GM18868 (cell line): ENCODE results near the gene PPIC.
A peak's percentile ranks its signal among the peaks of the same experiment; 100 is the strongest.

Source experiments
- ATAC-seq: cut with Tn5 transposase; IDR thresholded peaks from one replicate; pipeline ENCODE4 v1.9.1; 2021; ENCODE audit warnings: mild to moderate bottlenecking, moderate library complexity; ENCODE audit not compliant: unreplicated experiment

The PPIC gene

DNA sequence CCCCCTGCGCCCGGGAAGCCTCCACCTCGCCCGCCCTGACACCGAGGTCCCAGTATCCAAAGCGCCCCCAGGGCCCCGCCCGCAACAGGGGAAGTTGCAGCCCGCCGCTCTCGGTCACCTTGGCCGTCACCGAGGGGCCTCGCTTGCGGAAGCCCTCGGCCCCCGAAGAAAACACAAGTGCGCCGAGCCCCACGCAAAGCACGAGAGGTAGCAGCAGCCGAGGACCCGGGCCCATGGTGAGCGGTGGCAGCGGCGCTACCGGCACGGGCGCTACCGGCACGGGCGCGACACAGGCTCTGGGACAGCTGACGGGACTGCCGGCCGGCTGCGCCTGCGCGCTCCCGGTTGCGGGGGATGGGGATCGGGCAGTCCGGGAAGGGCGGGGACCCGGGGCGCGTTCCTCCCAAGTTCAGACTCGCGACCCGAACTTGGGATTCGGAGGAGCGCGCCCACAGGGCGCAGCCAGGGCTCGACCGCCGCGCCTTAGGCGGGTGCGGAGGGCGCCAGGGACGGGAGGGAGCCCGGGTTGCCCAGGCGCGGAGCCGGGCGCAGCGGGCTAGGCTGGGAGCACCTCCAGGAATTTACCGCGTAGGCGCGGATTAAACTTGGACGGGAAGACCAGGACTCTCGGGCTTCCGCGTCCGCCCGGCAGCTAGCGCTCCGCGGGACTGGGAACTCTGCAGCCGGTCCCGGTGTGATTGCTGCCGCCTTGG is at the start of gene PPIC:
Gene PPIC (minus strand): TSS at position 335 of the 713 bp plus-strand sequence. CDS start 100 bp downstream, at position 235.
- peak; percentile 57 for ATAC-seq

DNA sequence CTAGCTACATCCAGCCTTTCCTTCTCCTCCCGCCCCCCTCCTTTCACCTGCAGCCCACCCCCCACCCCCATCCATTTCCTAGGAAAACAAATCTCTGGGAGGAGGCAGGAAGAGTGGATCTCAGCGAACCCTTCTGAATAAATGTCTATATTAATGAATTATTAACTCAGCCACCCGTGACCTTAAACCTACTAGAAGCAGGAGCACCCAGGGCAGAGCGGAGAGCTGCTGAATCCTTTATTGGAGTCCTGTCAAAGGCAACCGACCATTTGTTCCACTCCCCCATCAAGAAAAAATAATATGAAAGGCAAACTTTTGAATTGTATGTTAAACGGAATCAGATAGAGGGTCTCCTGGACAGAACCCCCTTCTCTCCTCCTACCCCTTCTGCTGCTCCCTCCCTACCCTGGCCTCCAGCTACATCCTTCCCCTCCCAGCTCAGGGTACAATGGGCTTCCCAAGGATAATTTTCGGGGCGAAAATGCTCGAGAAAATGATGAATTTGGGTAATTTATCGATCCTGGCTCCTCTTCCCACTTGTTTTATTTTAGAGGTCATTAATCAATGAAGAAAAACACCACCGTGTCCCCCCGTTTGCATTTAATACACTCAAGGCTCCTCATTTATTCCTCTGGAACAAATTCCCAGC is 49.2 kb upstream of the PPIC start:
- no peak for ATAC-seq

DNA sequence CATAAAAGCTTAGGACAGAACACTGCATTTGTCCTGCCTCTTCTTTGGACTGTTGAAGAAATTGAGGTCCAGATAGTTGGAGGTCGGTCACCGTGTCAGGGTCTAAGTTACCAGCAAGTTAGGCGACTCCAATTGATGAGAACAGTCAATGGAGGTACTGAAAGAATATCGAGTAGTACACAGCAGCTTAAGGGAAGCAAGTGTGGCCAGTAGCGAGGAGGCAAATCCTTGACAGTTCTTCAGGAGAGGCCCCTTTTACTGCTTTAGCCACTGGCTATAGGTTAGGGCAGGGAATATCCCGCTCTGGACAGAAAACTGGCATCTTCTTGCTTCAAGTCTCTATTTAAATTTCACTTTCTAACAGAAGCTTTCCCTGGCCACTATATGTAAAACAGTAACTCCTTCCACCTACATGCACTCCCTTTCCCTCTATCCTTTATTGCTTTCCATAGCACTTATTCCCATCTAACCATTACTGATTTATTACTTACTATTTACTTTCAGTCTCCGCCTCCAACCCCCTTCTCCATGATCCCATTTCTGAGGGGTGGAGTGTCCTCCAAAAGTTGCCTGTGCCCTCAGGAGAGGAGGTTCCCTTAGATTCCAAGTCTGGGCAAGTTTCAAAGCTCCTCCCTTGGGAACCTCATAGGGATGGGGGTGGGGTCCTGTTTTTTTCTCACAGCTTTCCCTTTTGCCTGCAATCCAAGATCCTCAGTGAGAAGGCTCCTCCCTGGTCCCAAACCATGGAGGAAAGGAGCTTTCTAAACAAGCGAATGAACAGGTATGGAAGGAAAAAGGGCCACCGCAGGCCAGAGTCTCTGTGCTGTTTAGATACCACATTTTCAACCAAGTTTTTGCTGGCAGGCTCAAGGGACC is 48.4 kb upstream of the PPIC start:
- ATAC-seq, result no peak

DNA sequence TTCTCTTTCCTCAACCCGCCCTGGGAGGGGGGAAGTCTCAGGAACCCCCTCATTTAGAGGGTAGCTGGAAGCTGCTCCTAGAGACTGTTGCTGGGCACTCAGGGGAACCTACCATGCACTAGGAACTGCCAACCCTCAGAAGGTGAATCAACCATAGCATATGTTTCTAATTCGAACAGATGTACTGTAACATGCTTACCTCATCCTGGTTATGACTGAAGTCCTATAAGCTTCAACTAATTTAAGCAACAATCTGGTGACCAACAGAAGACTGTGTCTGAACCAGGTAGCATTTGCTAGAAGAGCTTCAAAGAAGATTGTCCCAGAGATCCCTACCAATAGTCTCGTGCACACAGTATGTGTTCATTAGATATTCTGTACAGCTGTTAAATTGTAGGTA is 46.8 kb upstream of the PPIC start:
- ATAC-seq, result no peak

DNA sequence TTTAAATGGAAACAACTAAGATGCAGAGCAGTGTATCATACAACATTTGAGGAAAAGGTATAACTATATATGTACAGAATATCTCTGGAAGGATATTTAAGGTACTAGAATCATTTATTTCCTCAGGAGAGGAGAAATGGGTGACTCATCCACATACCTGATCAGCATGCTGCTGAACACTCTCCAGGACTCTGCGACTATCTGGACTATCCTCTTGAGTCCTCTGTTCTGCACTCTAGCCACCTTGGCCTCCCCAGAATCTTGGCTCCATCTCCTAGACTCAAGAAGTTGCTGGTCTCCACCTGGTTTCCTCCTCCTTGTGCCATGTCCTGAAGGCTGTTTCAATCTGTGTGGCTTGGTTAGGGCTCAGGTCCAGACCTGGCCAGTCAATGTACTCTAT is 43.7 kb upstream of the PPIC start:
- ATAC-seq, result no peak

DNA sequence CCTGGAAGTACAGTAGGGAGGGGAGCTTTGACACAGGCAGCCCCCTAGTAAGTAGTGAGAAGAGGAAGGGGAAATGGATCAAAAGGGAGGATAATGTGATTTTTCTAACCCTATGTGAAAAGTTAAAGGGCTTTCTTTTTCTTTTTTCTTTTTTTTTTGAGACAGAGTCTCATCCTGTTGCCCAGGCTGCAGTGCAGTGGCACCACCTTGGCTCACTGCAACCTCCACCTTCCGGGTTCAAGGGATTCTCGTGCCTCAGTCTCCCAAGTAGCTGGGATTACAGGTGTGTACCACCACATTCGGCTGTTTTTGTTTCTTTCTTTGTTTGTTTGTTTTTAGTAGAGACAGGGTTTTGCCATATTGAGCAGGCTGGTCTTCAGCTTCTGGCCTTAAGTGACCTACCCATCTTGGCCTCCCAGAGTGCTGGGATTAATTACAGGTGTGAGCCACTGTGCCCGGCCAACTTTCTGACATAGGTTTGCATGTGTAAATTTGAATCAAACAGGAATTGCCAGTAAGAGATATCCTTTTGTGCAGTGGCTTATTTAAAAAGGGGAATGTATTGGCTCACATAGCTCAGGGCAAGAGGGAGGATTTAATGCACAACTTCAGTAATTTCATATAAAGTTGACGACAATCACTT is 39.1 kb upstream of the PPIC start:
- no peak for ATAC-seq

DNA sequence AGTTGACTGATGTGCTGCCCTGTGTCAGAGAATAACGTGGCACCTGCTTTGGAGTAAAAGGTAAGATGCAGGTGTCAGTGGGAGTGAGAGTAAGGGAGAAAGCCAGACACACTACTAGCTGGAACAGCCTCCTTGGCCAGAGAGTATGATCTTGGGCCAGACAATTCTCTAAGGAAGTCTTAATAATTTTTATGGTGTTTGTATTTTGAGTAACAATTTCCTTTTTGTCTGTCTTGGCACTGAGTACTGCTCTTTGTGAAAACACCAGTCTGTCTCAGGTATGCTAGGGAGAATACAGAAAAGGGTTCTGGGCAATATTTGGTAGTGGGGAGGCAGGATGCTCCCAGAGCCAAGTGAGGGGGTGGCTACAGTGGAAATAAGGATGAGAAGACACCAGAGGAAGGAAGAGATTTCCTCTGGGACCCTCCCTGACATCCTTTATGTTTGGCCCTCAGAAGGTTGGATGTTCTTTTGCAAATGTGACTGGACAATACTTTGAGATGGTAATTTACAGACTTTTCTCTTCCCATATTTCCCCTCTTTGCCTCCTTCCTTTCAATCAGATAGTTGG is 31.9 kb upstream of the PPIC start:
- ATAC-seq, result no peak

DNA sequence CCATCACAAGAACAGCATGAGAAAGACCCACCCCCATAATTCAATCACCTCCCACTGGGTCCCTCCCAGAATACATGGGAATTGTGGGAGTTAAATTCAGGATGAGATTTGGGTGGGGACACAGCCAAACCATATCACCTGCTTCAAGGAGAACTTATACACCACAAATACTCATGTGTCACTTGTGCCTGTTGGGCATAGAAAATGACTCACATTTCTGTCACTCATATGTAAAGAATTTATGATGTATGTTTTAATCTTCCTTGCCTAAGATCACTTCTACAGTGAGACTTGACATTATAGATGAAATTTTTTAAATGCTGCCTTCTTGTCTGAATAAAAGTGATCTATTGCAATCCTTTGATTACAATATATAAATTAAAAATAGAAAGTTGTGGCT is 29.5 kb upstream of the PPIC start:
- ATAC-seq, result no peak

DNA sequence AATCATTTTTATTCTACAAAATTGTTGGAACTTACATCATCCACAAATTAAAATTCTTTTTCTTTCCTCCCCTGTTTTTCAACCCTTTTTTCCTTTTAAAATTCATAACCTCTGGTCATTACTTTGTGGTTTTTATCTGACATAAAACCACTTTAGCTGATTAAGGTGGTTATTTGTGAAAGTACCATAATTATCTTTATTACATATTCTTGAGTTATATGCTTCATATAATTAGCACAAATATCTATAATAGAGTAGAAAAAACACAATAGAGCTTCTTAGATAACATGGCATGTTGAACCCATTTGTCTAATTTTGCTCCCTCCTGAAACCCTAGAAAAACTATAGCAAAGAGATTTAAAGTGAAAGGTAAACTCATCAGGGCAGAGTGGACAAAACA is 22.9 kb upstream of the PPIC start:
- no peak for ATAC-seq

DNA sequence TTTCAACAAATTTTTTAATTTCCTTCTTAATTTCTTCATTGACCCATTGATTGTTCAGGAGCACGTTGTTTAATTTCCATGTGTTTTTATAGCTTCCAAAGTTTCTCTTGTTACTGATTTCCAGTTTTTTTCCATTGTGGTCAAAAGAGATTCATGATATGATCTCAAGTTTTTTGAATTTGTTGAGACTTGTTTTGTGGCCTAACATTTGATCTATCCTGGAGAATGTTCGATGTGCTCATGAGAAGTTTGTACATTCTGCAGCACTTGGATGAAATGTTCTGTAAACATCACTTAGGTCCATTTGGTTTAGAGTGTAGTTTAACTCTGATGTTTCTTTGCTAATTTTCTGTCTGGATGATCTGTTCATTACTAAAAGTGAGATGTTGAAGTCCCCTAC is 14.7 kb upstream of the PPIC start:
- no peak for ATAC-seq

DNA sequence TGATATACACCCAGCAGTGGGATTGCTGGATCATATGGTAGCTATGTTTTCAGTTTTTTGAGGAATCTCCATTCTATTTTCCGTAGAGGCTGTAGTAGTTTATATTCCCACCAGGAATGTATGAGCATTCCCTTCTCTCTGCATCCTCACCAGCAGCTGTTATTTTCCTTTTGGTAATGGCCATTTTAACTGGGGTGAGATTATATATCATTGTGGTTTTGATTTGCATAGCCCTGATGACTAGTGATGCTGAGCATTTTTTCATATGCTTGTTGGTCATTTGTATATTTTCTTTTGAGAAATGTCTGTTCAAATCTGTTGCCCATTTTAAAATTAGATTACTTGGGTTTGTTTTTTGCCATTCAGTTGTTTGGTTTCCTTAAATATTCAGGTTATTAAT is 11.2 kb upstream of the PPIC start:
- ATAC-seq, result no peak

DNA sequence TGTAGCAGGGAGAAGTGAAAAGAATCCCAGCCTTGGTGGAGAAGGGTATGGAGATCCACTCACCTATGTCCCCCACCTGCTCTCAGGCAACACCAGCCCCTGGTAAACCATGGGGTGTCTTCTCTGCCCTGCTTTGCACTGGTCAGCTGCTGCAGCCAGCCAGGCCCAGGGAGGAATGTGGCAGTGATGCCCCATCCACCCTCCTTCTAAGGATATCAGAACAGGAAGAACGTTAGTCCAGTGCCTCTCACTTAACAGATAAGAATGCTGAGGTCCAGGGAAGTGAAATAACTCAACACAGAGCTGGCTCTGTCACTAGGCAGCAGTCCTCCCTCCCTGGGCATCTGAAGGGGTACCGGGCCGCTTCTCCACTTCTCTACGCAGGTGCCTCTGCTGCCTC is 9.7 kb upstream of the PPIC start:
- no peak for ATAC-seq

DNA sequence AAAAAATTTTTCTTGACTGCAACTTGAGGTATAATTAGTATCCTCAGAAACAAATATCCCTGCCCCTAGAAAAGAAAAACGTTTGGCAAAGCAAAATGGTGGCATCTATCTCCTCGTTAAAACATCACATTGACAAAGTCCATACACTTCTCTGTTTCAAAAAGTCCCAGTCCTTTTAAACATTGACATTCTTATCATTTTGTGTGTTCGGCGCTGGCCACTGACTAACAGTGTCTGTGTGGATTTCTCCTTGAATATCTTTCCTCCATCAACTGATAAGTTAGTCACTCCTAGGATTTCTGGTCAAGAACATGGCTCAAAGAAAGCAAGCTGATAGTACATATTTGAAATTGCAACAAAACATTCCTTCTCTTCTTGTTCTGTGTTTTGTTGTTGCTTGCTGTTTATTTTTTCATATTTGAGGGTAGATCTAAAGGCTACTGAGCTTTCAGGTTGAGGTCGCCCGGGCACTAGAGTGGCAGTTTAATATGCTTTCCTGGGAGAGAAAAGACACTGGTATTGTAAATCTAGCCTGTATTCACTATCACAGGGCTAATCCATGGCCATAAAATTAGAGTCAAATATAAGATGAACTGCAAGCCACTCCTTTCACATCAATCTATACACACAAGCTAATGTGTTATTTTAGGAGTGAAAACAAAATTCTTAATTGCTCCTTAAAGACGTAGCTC is 8.5 kb upstream of the PPIC start:
- ATAC-seq, result no peak

DNA sequence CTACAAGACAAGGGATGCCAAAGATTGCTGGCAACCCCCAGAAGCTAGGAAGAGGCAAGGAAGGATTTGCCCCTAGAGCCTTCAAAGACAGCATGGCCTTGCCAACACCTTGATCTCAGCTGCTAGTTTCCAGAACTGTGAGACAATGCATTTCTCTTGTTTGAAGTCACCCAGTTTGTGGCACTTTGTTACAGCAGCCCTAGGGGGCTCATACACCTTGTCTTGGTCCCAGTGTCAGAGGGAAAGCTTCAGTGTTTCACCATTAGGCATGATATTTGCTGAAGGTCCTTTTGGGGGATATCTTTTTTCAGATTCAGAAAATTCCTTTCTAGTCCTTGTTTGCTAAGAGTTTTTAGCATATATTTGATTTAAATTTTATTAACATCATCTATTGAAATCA is 3.1 kb upstream of the PPIC start:
- no peak for ATAC-seq

DNA sequence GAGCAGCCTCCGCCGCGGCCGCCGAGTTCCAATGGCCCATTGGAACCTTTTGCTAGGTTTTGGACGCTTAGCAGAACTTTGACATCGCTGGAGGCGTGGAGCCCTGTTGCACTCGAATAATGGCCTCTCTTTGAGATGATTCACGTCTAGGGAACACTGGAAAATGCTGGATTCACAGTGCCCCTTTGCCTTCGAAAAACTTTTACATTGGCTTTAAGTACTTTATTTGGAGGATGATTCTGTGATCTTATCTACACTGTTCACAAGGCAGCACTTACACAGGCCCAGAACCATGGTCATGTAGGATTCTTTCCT is 536 bp upstream of the PPIC start:
- peak; percentile 15 for ATAC-seq

DNA sequence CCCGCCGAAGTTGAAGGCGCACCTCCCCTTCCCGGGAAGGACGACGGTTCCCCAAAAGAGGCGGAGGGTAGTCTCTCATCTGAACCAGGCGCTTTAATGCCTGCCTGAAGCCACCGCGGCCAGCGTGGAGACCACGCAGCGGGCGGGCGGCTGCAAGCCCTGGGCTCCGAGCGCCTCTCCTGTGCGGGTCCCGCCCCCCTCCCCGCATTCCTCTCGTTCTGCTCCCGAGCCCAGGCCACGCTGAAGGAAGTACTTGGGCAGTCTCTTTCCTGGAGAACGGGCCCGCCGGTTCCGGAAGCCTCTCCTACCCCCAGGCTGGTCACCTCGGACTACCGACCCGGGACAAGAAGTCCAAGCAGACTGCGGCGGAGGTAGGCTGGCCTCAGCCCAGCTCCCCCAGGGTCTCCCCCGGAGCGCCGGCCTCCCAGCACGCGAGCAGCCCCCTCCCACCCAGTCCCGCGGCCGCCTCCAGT is 571 bp downstream of the PPIC start:
- ATAC-seq, result peak; percentile 18

DNA sequence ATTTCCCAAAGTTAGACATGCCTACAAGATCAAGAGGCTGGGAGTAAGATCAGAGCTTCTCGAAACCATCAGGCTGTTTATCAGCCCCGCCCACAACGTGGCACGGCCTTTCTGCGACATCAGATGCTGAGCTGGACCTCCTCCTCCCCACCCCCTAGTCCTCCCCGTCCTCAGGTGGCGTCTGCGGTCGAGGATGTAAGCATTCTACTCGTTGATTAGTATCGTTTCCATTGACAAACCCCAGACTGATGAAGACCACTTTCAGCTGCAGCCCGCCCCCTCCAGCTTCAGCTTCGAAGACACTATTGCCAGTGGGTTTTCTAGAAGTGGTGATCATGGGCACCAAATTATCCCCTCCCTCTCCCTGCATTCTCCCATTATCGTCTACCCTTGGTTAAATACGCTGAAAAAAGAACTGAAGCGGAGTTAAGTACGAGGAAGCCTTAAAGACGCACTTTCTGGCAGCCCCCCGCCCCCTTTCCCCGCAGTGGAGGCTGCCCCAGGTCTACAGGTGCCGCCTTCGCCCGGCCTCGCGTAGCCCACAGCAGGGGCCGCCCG is 1.1 kb downstream of the PPIC start:
- ATAC-seq, result no peak

DNA sequence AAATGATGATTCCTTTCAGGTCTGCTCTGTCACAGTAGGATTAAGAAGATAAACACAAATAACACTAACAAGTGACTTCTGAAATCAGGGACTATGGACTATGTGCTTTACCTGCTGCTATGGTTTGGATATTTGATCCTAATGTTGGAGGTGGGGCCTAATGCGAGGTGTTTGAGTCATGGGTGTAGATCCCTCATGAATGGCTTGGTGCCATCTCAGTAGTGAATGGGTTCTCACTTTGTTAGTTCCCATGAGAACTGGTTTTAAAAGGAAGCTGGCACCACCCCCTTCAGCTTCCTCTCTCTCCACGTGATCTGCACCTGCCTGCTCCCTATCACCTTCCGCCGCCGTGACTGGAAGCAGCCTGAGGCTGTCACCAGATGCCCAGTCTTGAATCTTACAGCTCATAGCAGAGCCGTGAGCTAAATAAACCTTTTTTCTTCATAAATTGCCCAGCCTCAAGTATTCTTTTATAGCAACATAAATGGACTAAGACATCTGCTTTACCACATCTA is 3.3 kb downstream of the PPIC start:
- no peak for ATAC-seq

DNA sequence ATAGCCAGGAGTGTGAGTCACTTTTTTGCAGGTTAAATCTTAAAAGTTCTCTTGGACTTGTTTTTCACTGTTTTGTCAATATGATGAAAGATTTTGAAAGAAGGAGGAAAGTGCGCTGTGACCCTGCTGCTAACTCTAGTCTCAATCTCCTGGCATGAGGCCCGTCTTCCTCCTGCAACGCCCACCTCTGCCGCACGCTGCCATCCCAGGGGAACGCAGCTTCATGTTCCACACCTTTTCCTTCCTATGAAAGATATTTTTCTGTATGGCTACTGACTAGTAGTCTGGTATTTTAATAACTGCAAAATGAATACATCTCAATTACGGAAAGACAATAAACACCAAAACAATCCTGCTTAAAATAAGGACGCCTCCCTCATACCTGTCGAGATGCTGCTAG is 8.3 kb downstream of the PPIC start:
- no peak for ATAC-seq

DNA sequence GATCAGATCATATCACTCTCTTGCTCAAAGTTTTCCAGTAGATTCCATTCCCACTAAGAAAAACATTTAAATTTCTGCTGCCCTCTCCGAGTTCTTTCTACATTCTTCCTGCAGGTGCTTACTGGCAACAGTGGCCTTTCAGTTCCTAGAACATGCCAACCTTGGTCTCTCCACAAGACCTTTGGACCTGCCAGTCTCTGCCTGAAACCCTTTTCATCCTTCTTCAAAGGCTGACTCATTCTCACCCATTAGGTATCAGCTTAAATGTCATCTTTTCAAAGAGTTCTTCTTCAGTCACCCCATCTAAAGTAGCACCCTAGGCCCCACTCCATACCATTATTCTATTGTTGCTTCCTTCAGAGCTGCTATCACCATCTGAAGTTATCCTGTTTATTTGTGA is 21.8 kb downstream of the PPIC start:
- no peak for ATAC-seq
